Osteoblast (primary cell): ENCODE data around the gene IRGQ. TPM values are rescaled to one million over a fixed set of nuclear protein-coding genes. Genes with fewer than 3 reads are reported as not detected.
"Not testable (repeated sequence)": the region's sequence is repeated elsewhere in the genome, so short reads cannot be mapped to it uniquely, and the experiment has no call there.

Experiments
- DNase-seq: peaks from one replicate; pipeline ENCODE4 v3.0.0; 2011; ENCODE audit warnings: low spot score, mixed read lengths; ENCODE audit not compliant: insufficient read length; ENCODE audit errors: missing footprints
- H2AFZ ChIP-seq: 2 replicates; pipeline ENCODE4 v1.6.0; 2011; ENCODE audit warnings: mild to moderate bottlenecking, low read length
- H3K27ac ChIP-seq: 2 replicates; pipeline ENCODE4 v1.5.1; 2011; ENCODE audit warnings: mild to moderate bottlenecking, low read depth, low read length, moderate library complexity
- H3K27me3 ChIP-seq: 2 replicates; pipeline ENCODE4 v1.6.0; 2012; ENCODE audit warnings: mild to moderate bottlenecking, control low read depth, inconsistent platforms, low read length, moderate library complexity; ENCODE audit not compliant: insufficient read depth
- H3K36me3 ChIP-seq: 2 replicates; pipeline ENCODE4 v1.5.1; 2011; ENCODE audit warnings: mild to moderate bottlenecking, low read length, control low read depth, moderate library complexity; ENCODE audit not compliant: insufficient read depth
- H3K4me1 ChIP-seq: 2 replicates; pipeline ENCODE4 v1.5.1; 2011; ENCODE audit warnings: mild to moderate bottlenecking, low read length, control low read depth, moderate library complexity; ENCODE audit not compliant: insufficient read depth
- H3K4me2 ChIP-seq: 2 replicates; pipeline ENCODE4 v1.6.0; 2011; ENCODE audit warnings: mild to moderate bottlenecking, low read length; ENCODE audit not compliant: insufficient read depth
- H3K4me3 ChIP-seq: fragments of 200-600 bp; sonication (generic); 3 replicates; pipeline ENCODE4 v1.5.1; 2012; ENCODE audit warnings: mild to moderate bottlenecking, low read length, inconsistent platforms; ENCODE audit not compliant: insufficient read depth
- H3K79me2 ChIP-seq: 2 replicates; pipeline ENCODE4 v1.6.0; 2012; ENCODE audit warnings: mild to moderate bottlenecking, low read length, control low read depth, inconsistent platforms; ENCODE audit not compliant: insufficient read depth
- H3K9me3 ChIP-seq: 2 replicates; pipeline ENCODE4 v1.5.1; 2011; ENCODE audit warnings: low read depth, low read length, control low read depth
- H4K20me1 ChIP-seq: 2 replicates; pipeline ENCODE4 v1.6.0; 2012; ENCODE audit warnings: mild to moderate bottlenecking, low read length, control low read depth; ENCODE audit not compliant: insufficient read depth
- CTCF ChIP-seq: IDR thresholded peaks from 2 replicates; pipeline ENCODE4 v1.5.1; 2011; ENCODE audit warnings: mild to moderate bottlenecking, low read depth, low read length, moderate library complexity; ENCODE audit errors: extremely low read depth
- total RNA-seq: library from RNA; depleted of rRNA; stranded (reverse); fragments of >200 nt; gene quantifications from 2 replicates; pipeline ENCODE4 v1.2.3, GENCODE V29; 2012

The IRGQ gene
- total RNA-seq, 1 donor = 23.2 TPM

- Histone ChIP-seq H3K27ac (no peak overlapping the region), H2AFZ (no peak overlapping the region), H3K9me3 (no peaks in the 10 kb centered on the region), H3K4me3 (no peak overlapping the region), H3K79me2 (peaks cover 66% of the 10 kb centered on the region), H3K4me1 (peaks cover 16% of the 10 kb centered on the region), H3K36me3 (peaks cover 47% of the 10 kb centered on the region), H3K4me2 (no peak overlapping the region), H4K20me1 (peaks cover 28% of the 10 kb centered on the region), H3K27me3 (no peaks in the 10 kb centered on the region)
- TF ChIP-seq CTCF = no peak
- DNase-seq = peak; percentile 36
Observed at GRCh38 chr19:43591904-43592772, 3.8 kb downstream of the IRGQ start.

GRCh38 chr19:43589678-43590077 lies 6.3 kb downstream of the IRGQ start:
- Histone ChIP-seq H3K4me2 (no peak overlapping the region), H3K4me3 (no peak overlapping the region), H3K9me3 (no peaks in the 10 kb centered on the region), H4K20me1 (peaks cover 29% of the 10 kb centered on the region), H3K36me3 (peaks cover 53% of the 10 kb centered on the region), H3K27me3 (no peaks in the 10 kb centered on the region), H3K27ac (no peak overlapping the region), H3K79me2 (peaks cover 59% of the 10 kb centered on the region), H3K4me1 (peaks cover 11% of the 10 kb centered on the region), H2AFZ (no peak overlapping the region)
- no peak for DNase-seq
- TF ChIP-seq CTCF = no peak

- Histone ChIP-seq H3K4me1 (peaks cover 7% of the 10 kb centered on the region), H3K27me3 (no peaks in the 10 kb centered on the region), H3K79me2 (peaks cover 55% of the 10 kb centered on the region), H3K4me2 (no peak overlapping the region), H2AFZ (no peak overlapping the region), H4K20me1 (peaks cover 26% of the 10 kb centered on the region), H3K4me3 (no peak overlapping the region), H3K9me3 (no peaks in the 10 kb centered on the region), H3K27ac (no peak overlapping the region), H3K36me3 (peaks cover 50% of the 10 kb centered on the region)
- no peak for DNase-seq
- no peak for TF ChIP-seq CTCF
Observed at GRCh38 chr19:43589277-43589676, 6.7 kb downstream of the IRGQ start.

GRCh38 chr19:43587029-43587428 lies 8.9 kb downstream of the IRGQ start:
- H3K4me3 ChIP-seq, H3K27me3 ChIP-seq, H3K9me3 ChIP-seq, H3K27ac ChIP-seq, DNase-seq, H3K4me1 ChIP-seq, H2AFZ ChIP-seq, H3K4me2 ChIP-seq: not testable (repeated sequence)
- Histone ChIP-seq H4K20me1 (peaks cover 14% of the 10 kb centered on the region), H3K36me3 (peaks cover 31% of the 10 kb centered on the region), H3K79me2 (peaks cover 33% of the 10 kb centered on the region)
